ENCODE measurements around the gene DDX28. TPM values are rescaled to one million over a fixed set of nuclear protein-coding genes. Genes with fewer than 3 reads are reported as not detected.

Gene DDX28, protein sequence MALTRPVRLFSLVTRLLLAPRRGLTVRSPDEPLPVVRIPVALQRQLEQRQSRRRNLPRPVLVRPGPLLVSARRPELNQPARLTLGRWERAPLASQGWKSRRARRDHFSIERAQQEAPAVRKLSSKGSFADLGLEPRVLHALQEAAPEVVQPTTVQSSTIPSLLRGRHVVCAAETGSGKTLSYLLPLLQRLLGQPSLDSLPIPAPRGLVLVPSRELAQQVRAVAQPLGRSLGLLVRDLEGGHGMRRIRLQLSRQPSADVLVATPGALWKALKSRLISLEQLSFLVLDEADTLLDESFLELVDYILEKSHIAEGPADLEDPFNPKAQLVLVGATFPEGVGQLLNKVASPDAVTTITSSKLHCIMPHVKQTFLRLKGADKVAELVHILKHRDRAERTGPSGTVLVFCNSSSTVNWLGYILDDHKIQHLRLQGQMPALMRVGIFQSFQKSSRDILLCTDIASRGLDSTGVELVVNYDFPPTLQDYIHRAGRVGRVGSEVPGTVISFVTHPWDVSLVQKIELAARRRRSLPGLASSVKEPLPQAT
- total RNA-seq (2011; cell fraction: chromatin; rRNA removed; ENCODE audit: low replicate concordance): 9.9 and 32.8 TPM in 2 replicates
- 32.9 and 43.2 TPM in 2 replicates for total RNA-seq (2011; cell fraction: nucleolus; rRNA removed)
- total RNA-seq (2011; cell fraction: nucleoplasm; rRNA removed): 15.0 and 22.7 TPM in 2 replicates
- total RNA-seq (2014; rRNA removed) (21.1 and 27.1 TPM in 2 replicates), total RNA-seq (2014; rRNA removed; fragmentation: Illumina TruSeq; extraction: Trizol) (13.0 and 13.1 TPM in 2 replicates), total RNA-seq (2015; rRNA removed; fragmentation: Illumina TruSeq; extraction: Trizol) (15.9 and 16.3 TPM in 2 replicates), total RNA-seq (2021) (22.5 and 24.5 TPM in 2 replicates), polyA plus RNA-seq (2011; rRNA removed) (17.6 and 21.9 TPM in 2 replicates), polyA plus RNA-seq (2014; fragmentation: Illumina TruSeq; extraction: Trizol) (13.7 and 15.5 TPM in 2 replicates), polyA plus RNA-seq (2014; fragmentation: Nextera tagmentation; extraction: Ambion mirVana) (1 to 10 TPM; 2.8 to 3.5 TPM), polyA plus RNA-seq (2014; rRNA removed) (24.5 and 28.7 TPM in 2 replicates), polyA minus RNA-seq (2011; rRNA and poly(A)+ RNA removed) (14.8 and 17.9 TPM in 2 replicates), Bru-seq, nascent RNA (percentile 90 among the genes with signal in this experiment), BruChase-seq, experiment 1, labeled RNA remaining after a 2-hour chase (percentile 82 among the genes with signal in this experiment), BruChase-seq, experiment 2, labeled RNA remaining after a 6-hour chase (percentile 70 among the genes with signal in this experiment)
- 17.2 and 40.7 TPM in 2 replicates for polyA plus RNA-seq (2011; cell fraction: cytosol; rRNA removed)
- polyA plus RNA-seq (2011; cell fraction: nucleus; rRNA removed): 12.1 and 14.4 TPM in 2 replicates
- 13.7 and 14.7 TPM in 2 replicates for polyA plus RNA-seq (2012)
- polyA minus RNA-seq (2011; cell fraction: cytosol; rRNA and poly(A)+ RNA removed): 7.6 and 12.9 TPM in 2 replicates
- polyA minus RNA-seq (2011; cell fraction: nucleus; rRNA and poly(A)+ RNA removed): 15.3 and 25.1 TPM in 2 replicates
- long read RNA-seq, experiment 1, transcript DDX28-201 (1 exons, 2,169 nt): major isoform, 94 of 95 reads
- long read RNA-seq, experiment 1, partial matches to known transcripts: 0 of 95 reads
- long read RNA-seq, experiment 1, other reads (novel, unspliced or antisense): 1 of 95 reads
- long read RNA-seq, experiment 2, transcript DDX28-201 (1 exons, 2,169 nt): major isoform, 51 of 51 reads
- long read RNA-seq, experiment 2, partial matches to known transcripts: 0 of 51 reads
- long read RNA-seq, experiment 2, other reads (novel, unspliced or antisense): 0 of 51 reads
- long read RNA-seq, experiment 3, transcript DDX28-201 (1 exons, 2,169 nt): major isoform, 54 of 54 reads
- long read RNA-seq, experiment 3, partial matches to known transcripts: 0 of 54 reads
- long read RNA-seq, experiment 3, other reads (novel, unspliced or antisense): 0 of 54 reads

DNA sequence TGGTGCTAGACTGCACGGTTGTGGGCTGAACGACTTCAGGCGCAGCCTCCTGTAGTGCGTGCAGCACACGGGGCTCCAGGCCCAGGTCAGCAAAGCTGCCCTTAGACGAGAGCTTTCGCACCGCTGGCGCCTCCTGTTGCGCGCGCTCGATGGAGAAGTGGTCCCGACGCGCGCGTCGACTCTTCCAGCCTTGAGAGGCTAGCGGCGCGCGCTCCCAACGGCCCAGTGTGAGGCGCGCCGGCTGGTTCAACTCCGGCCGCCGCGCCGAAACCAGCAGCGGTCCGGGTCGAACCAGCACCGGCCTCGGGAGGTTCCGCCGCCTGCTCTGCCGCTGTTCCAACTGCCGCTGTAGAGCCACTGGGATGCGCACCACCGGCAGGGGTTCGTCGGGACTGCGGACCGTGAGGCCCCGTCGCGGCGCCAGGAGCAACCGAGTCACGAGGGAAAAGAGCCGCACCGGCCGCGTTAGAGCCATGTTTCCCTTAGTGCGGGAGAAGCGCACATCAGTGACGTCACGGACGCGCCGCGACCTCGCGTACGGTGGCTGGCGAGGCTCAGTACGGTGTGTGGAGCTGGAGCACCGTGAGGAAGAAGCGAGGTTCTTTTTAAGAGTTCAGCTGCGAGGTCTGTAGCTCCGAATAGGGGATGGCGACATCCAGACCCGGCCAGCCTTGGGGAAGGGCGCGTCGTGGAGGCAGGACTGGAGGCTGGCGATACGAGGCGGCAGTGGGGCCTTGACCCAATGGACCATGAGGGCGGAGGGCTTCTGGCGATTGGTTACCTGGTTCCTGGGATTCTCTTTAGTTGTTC lies at the start of gene DDX28, which contains the start of gene DUS2:
Gene DDX28 (minus strand): TSS at position 505 of the 810 bp plus-strand sequence. CDS start 30 bp downstream, at position 475.
Gene DUS2 (plus strand): TSS at position 557 of the 810 bp plus-strand sequence. CDS start 14,740 bp downstream, outside the sequence.
- CTCF ChIA-PET (ENCODE audit: low intra/inter-chr PET ratio): no interaction called here
- H3K27me3 ChIP-seq (ENCODE audit: control insufficient read depth in 2 of 2, insufficient read depth in 2 of 2, low read length in 2 of 2): no peaks in the 10 kb centered on the region
- intact Hi-C loops (cut with micrococcal nuclease) (no loop called here), in situ Hi-C loops (cut with MboI) (no loop called here)
- H3K9me3 ChIP-seq (replicated peaks; ENCODE audit: control insufficient read depth, insufficient read depth, low read depth, low read length): no peaks in the 10 kb centered on the region
- peaks cover 8 to 23% of the 10 kb centered on the region in 2 experiments; a peak in 4 of 5 replicates for H3K4me1 ChIP-seq (replicated peaks in 1 of 2; ENCODE audit: control insufficient read depth in 2 of 2, insufficient read depth in 2 of 2, low read length in 2 of 2)
- H3K27ac ChIP-seq (ENCODE audit: extremely low read depth, low read depth, low read length): peak within 1 kb of the TSS; percentile 78
- H2AFZ ChIP-seq (ENCODE audit: low read depth, low read length): peak within 1 kb of the TSS; percentile 97
- POLR2A ChIA-PET: interaction anchor here (0.6 to 2.6 kb wide), 14 partner anchors 11 to 379 kb away, joined by 3 to 13 read pairs (median 4); partner anchors contain the start of gene NFATC3
- peak within 1 kb of the TSS; percentile 88 for H3K4me3 ChIP-seq
- peak; percentile 83 to 96 (median 85) for DNase-seq (ENCODE audit: extremely low read depth in 1 of 4, low spot score in 3 of 4)
- H4K20me1 ChIP-seq (replicated peaks; ENCODE audit: control insufficient read depth, insufficient read depth, low read length): no peaks in the 10 kb centered on the region; the same call in 1 of the 2 replicates
- ATAC-seq: peak; percentile 91
- TSS peak; percentile 78 for BruUV-seq (replicated peaks)
- under 1% methylated on average over 82 of the region's 84 CpGs for WGBS (ENCODE audit: insufficient coverage, low coverage, missing lambda C conversion rate)
- H3K9me1 ChIP-seq (ENCODE audit: control insufficient read depth, insufficient read depth, low read length): no peaks in the 10 kb centered on the region
- peaks cover 37% of the 10 kb centered on the region for H3K36me3 ChIP-seq (ENCODE audit: control insufficient read depth, insufficient read depth, low read length)
- H3K79me2 ChIP-seq (ENCODE audit: control insufficient read depth, insufficient read depth, low read length): peaks cover 42% of the 10 kb centered on the region
- H3K9ac ChIP-seq (ENCODE audit: insufficient read depth in 1 of 2, low read depth in 2 of 2, low read length in 2 of 2): peak within 1 kb of the TSS; percentile 90 to 100
- peak; percentile 95 for FAIRE-seq
- peak within 1 kb of the TSS; percentile 94 for H3K4me2 ChIP-seq (ENCODE audit: insufficient read depth, low read length)
- peak; percentile 89; the same call in 1 of the 2 replicates for TF ChIP-seq HDAC2 (IDR thresholded peaks at IDR 0.05)
- TF ChIP-seq DMBX1 (CRISPR knock-in tag; IDR thresholded peaks at IDR 0.05; ENCODE audit: borderline replicate concordance): 0 out of 2 replicates have a peak, but pooled peaks have one; percentile 29
- TF ChIP-seq, protein P1, sequence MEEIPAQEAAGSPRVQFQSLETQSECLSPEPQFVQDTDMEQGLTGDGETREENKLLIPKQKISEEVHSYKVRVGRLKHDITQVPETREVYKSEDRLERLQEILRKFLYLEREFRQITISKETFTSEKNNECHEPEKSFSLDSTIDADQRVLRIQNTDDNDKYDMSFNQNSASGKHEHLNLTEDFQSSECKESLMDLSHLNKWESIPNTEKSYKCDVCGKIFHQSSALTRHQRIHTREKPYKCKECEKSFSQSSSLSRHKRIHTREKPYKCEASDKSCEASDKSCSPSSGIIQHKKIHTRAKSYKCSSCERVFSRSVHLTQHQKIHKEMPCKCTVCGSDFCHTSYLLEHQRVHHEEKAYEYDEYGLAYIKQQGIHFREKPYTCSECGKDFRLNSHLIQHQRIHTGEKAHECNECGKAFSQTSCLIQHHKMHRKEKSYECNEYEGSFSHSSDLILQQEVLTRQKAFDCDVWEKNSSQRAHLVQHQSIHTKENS (CRISPR knock-in tag; IDR thresholded peaks at IDR 0.05): no peak
- peak; percentile 15 to 98; a peak in 2 of 4 replicates for TF ChIP-seq HDAC1 (IDR thresholded peaks at IDR 0.05)
- peak; percentile 77 for TF ChIP-seq NRF1 (conservative IDR thresholded peaks at IDR 0.05 in 1 of 2, IDR thresholded peaks at IDR 0.05 in 1 of 2)
- peak; percentile 43; the same call in 1 of the 2 replicates for TF ChIP-seq RBM14 (IDR thresholded peaks at IDR 0.05; ENCODE audit: borderline replicate concordance, insufficient read depth, low read depth, low read length)
- no peak for TF ChIP-seq MAFG (tag; conservative IDR thresholded peaks at IDR 0.05)
- TF ChIP-seq, protein P2, sequence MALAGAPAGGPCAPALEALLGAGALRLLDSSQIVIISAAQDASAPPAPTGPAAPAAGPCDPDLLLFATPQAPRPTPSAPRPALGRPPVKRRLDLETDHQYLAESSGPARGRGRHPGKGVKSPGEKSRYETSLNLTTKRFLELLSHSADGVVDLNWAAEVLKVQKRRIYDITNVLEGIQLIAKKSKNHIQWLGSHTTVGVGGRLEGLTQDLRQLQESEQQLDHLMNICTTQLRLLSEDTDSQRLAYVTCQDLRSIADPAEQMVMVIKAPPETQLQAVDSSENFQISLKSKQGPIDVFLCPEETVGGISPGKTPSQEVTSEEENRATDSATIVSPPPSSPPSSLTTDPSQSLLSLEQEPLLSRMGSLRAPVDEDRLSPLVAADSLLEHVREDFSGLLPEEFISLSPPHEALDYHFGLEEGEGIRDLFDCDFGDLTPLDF (CRISPR knock-in tag; IDR thresholded peaks at IDR 0.05): no peak
- TF ChIP-seq MXI1 (IDR thresholded peaks at IDR 0.05; ENCODE audit: low read depth, low read length): peak; percentile 81
- TF ChIP-seq NR2F6 (CRISPR knock-in tag; IDR thresholded peaks at IDR 0.05): no peak

Data from K562 (cell line).